K562 (cell line): Measurements from ENCODE around the gene TRAF3IP1. TPM values are rescaled to one million over a fixed set of nuclear protein-coding genes. Genes with fewer than 3 reads are reported as not detected.

Experiments used
- CAMTA2 ChIP-seq: fragments of 250-450 bp; sonication (Bioruptor Pico); conservative IDR thresholded peaks from 2 replicates; pipeline ENCODE4 v1.5.1; 2022
- EP400 ChIP-seq: fragments of 450-650 bp; IDR thresholded peaks from 2 replicates; pipeline ENCODE4 v1.6.1; 2017; ENCODE audit warnings: antibody characterized with exemption, mild to moderate bottlenecking, moderate library complexity
- GTF2A2 ChIP-seq: IDR thresholded peaks from 2 replicates; pipeline ENCODE4 v1.6.1; 2016; ENCODE audit warnings: mild to moderate bottlenecking, missing genetic modification characterization, missing compliant biosample characterization
- KLF13 ChIP-seq: fragments of 450-650 bp; IDR thresholded peaks from 2 replicates; pipeline ENCODE4 v1.6.1; 2016; ENCODE audit warnings: missing genetic modification characterization, low read depth, mild to moderate bottlenecking, missing compliant biosample characterization, moderate library complexity, borderline replicate concordance
- L3MBTL2 ChIP-seq: fragments of 450-650 bp; IDR thresholded peaks from 2 replicates; pipeline ENCODE4 v1.6.1; 2016; ENCODE audit warnings: mild to moderate bottlenecking, moderate library complexity
- MAFF ChIP-seq: IDR thresholded peaks from 2 replicates; pipeline ENCODE4 v1.6.1; 2012; ENCODE audit warnings: low read length, improper control_type of control experiment
- NR2F6 ChIP-seq: fragments of 450-650 bp; formaldehyde crosslinking; IDR thresholded peaks from 2 replicates; pipeline ENCODE4 v1.4.0; 2020; ENCODE audit warnings: mild to moderate bottlenecking
- PRPF4 ChIP-seq: fragments of 200-400 bp; formaldehyde crosslinking; IDR thresholded peaks from one replicate; pipeline ENCODE4 v1.6.1; 2017; ENCODE audit warnings: low read length, low read depth, mild to moderate bottlenecking; ENCODE audit not compliant: insufficient read depth, poor library complexity, severe bottlenecking
- ZNF445 ChIP-seq: fragments of 250-450 bp; sonication (Bioruptor Pico); IDR thresholded peaks from 2 replicates; pipeline ENCODE4 v1.4.0; 2020; ENCODE audit warnings: low read depth, mild to moderate bottlenecking, moderate library complexity
- polyA plus RNA-seq, 8 experiments: library from polyadenylated mRNA; depleted of rRNA in 4 of 8; stranded (reverse) in 5 of 8; unstranded in 3 of 8; fragments of >200 nt; fragmentation: Nextera tagmentation in 2 of 8; fragmentation: Illumina TruSeq in 1 of 8; extraction: Ambion mirVana in 2 of 8; extraction: Trizol in 1 of 8; gene quantifications; 2 replicates each; pipeline versions ENCODE4 v1.2.1 to v1.2.3, GENCODE V29; 2011 to 2014; ENCODE audit warnings: inconsistent platforms in 1 of 8, missing spikeins in 1 of 8
- total RNA-seq, 7 experiments: library from RNA; depleted of rRNA in 6 of 7; stranded (reverse); fragments of >200 nt in 6 of 7; fragmentation: Illumina TruSeq in 2 of 7; extraction: Trizol in 2 of 7; gene quantifications; 2 replicates each; pipeline versions ENCODE4 v1.2.1 to v1.2.3, GENCODE V29; 2011 to 2021; ENCODE audit warnings: low replicate concordance in 1 of 7
- TF ChIP-seq, protein P1 (sequence below): fragments of 450-650 bp; formaldehyde crosslinking; IDR thresholded peaks from 2 replicates; pipeline ENCODE4 v1.4.0; 2020; ENCODE audit warnings: mild to moderate bottlenecking
- TF ChIP-seq, protein P2 (sequence below): fragments of 450-650 bp; IDR thresholded peaks from 2 replicates; pipeline ENCODE4 v1.7.1; 2018; ENCODE audit warnings: mild to moderate bottlenecking, low read depth; ENCODE audit not compliant: partially characterized antibody
- TF ChIP-seq, protein P3 (sequence below): fragments of 450-650 bp; IDR thresholded peaks from 2 replicates; pipeline ENCODE4 v1.6.1; 2016; ENCODE audit warnings: mild to moderate bottlenecking, moderate library complexity

TRAF3IP1 gene
- total and polyA plus RNA-seq, 9 of the 15 experiments (the other 6 are each of a cell fraction or from before 2014, with no cell fraction given): 1.3 to 7.4 (median 3.4) TPM

DNA sequence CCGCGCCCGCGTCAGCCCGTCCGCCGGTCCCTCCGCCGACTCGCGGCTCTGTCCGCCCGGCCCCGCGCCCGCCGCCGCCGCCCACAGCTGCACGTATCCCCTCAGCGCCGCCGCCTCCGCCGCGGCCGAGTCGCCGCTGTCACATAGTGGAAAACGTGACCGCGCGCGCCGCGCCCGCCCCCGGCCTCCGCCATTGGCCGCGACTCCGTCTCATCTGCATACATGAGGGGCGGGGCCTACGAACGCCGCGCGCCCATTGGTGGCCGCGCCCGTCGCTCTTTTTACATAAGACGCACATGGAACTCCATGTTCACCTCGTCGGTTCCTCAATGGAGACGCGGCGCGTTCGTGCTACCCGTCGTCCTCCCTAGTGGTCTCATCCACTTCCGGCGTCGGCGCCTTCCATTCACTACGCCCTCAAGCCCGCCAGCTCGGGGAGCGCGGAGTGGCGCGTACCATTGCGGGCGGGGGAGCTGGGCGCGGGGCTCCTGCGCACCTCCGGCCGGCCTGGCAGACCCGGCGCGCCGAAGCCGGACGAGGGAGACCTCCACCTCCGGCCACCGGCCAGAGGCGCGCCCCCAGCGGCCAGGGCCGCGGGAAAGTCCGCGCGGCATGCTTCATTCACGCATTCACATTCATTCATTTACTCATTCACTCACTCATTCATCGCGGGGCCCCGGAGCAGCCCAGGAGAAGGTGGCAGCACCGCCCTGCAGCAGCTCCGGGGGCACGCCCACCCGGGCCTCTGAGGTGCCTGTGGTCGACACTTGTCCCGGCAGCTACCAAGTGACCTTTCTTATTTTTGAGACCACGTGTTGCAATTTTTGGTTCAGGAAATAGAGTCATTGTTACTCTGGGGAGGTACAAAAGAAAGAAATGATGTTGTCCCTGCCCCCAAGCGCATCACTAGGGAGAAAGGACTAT lies 31.4 kb upstream of the TRAF3IP1 start (continued):
- TF ChIP-seq, protein P1, sequence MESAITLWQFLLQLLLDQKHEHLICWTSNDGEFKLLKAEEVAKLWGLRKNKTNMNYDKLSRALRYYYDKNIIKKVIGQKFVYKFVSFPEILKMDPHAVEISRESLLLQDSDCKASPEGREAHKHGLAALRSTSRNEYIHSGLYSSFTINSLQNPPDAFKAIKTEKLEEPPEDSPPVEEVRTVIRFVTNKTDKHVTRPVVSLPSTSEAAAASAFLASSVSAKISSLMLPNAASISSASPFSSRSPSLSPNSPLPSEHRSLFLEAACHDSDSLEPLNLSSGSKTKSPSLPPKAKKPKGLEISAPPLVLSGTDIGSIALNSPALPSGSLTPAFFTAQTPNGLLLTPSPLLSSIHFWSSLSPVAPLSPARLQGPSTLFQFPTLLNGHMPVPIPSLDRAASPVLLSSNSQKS: no peak
- TF ChIP-seq EP400 (peak; percentile 90), GTF2A2 (no peak), MAFF (no peak), KLF13 (no peak), PRPF4 (no peak), CAMTA2 (CRISPR knock-in tag) (no peak), L3MBTL2 (peak; percentile 89), NR2F6 (CRISPR knock-in tag) (no peak), ZNF445 (no peak)
- TF ChIP-seq, protein P2, sequence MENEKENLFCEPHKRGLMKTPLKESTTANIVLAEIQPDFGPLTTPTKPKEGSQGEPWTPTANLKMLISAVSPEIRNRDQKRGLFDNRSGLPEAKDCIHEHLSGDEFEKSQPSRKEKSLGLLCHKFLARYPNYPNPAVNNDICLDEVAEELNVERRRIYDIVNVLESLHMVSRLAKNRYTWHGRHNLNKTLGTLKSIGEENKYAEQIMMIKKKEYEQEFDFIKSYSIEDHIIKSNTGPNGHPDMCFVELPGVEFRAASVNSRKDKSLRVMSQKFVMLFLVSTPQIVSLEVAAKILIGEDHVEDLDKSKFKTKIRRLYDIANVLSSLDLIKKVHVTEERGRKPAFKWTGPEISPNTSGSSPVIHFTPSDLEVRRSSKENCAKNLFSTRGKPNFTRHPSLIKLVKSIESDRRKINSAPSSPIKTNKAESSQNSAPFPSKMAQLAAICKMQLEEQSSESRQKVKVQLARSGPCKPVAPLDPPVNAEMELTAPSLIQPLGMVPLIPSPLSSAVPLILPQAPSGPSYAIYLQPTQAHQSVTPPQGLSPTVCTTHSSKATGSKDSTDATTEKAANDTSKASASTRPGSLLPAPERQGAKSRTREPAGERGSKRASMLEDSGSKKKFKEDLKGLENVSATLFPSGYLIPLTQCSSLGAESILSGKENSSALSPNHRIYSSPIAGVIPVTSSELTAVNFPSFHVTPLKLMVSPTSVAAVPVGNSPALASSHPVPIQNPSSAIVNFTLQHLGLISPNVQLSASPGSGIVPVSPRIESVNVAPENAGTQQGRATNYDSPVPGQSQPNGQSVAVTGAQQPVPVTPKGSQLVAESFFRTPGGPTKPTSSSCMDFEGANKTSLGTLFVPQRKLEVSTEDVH: no peak
- TF ChIP-seq, protein P3, sequence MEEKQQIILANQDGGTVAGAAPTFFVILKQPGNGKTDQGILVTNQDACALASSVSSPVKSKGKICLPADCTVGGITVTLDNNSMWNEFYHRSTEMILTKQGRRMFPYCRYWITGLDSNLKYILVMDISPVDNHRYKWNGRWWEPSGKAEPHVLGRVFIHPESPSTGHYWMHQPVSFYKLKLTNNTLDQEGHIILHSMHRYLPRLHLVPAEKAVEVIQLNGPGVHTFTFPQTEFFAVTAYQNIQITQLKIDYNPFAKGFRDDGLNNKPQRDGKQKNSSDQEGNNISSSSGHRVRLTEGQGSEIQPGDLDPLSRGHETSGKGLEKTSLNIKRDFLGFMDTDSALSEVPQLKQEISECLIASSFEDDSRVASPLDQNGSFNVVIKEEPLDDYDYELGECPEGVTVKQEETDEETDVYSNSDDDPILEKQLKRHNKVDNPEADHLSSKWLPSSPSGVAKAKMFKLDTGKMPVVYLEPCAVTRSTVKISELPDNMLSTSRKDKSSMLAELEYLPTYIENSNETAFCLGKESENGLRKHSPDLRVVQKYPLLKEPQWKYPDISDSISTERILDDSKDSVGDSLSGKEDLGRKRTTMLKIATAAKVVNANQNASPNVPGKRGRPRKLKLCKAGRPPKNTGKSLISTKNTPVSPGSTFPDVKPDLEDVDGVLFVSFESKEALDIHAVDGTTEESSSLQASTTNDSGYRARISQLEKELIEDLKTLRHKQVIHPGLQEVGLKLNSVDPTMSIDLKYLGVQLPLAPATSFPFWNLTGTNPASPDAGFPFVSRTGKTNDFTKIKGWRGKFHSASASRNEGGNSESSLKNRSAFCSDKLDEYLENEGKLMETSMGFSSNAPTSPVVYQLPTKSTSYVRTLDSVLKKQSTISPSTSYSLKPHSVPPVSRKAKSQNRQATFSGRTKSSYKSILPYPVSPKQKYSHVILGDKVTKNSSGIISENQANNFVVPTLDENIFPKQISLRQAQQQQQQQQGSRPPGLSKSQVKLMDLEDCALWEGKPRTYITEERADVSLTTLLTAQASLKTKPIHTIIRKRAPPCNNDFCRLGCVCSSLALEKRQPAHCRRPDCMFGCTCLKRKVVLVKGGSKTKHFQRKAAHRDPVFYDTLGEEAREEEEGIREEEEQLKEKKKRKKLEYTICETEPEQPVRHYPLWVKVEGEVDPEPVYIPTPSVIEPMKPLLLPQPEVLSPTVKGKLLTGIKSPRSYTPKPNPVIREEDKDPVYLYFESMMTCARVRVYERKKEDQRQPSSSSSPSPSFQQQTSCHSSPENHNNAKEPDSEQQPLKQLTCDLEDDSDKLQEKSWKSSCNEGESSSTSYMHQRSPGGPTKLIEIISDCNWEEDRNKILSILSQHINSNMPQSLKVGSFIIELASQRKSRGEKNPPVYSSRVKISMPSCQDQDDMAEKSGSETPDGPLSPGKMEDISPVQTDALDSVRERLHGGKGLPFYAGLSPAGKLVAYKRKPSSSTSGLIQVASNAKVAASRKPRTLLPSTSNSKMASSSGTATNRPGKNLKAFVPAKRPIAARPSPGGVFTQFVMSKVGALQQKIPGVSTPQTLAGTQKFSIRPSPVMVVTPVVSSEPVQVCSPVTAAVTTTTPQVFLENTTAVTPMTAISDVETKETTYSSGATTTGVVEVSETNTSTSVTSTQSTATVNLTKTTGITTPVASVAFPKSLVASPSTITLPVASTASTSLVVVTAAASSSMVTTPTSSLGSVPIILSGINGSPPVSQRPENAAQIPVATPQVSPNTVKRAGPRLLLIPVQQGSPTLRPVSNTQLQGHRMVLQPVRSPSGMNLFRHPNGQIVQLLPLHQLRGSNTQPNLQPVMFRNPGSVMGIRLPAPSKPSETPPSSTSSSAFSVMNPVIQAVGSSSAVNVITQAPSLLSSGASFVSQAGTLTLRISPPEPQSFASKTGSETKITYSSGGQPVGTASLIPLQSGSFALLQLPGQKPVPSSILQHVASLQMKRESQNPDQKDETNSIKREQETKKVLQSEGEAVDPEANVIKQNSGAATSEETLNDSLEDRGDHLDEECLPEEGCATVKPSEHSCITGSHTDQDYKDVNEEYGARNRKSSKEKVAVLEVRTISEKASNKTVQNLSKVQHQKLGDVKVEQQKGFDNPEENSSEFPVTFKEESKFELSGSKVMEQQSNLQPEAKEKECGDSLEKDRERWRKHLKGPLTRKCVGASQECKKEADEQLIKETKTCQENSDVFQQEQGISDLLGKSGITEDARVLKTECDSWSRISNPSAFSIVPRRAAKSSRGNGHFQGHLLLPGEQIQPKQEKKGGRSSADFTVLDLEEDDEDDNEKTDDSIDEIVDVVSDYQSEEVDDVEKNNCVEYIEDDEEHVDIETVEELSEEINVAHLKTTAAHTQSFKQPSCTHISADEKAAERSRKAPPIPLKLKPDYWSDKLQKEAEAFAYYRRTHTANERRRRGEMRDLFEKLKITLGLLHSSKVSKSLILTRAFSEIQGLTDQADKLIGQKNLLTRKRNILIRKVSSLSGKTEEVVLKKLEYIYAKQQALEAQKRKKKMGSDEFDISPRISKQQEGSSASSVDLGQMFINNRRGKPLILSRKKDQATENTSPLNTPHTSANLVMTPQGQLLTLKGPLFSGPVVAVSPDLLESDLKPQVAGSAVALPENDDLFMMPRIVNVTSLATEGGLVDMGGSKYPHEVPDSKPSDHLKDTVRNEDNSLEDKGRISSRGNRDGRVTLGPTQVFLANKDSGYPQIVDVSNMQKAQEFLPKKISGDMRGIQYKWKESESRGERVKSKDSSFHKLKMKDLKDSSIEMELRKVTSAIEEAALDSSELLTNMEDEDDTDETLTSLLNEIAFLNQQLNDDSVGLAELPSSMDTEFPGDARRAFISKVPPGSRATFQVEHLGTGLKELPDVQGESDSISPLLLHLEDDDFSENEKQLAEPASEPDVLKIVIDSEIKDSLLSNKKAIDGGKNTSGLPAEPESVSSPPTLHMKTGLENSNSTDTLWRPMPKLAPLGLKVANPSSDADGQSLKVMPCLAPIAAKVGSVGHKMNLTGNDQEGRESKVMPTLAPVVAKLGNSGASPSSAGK: peak; percentile 72
